WI38 (cell line): ENCODE data around the gene DDX3X.
"Not testable (repeated sequence)": the region's sequence is repeated elsewhere in the genome, so short reads cannot be mapped to it uniquely, and the experiment has no call there.

ENCODE experiments used
- H3K4me3 ChIP-seq: 2 replicates; pipeline ENCODE4 v1.5.1; 2011; ENCODE audit warnings: low read depth, mild to moderate bottlenecking, control low read depth, low read length
- CTCF ChIP-seq: IDR thresholded peaks from 2 replicates; pipeline ENCODE4 v1.5.1; 2012; ENCODE audit warnings: low read depth, mild to moderate bottlenecking, control low read depth, low read length

DDX3X gene

DNA sequence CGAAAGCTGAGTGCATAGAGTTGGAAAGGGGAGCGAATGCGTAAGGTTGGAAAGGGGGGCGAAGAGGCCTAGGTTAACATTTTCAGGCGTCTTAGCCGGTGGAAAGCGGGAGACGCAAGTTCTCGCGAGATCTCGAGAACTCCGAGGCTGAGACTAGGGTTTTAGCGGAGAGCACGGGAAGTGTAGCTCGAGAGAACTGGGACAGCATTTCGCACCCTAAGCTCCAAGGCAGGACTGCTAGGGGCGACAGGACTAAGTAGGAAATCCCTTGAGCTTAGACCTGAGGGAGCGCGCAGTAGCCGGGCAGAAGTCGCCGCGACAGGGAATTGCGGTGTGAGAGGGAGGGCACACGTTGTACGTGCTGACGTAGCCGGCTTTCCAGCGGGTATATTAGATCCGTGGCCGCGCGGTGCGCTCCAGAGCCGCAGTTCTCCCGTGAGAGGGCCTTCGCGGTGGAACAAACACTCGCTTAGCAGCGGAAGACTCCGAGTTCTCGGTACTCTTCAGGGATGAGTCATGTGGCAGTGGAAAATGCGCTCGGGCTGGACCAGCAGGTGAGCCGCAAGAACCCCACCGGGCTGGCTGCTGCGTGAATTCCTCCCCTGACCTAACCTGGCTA, at the start of gene DDX3X:
DDX3X (plus strand) TSS at position 419 of the 619 bp plus-strand sequence; CDS start at position 510, 91 bp downstream.
- H3K4me3 ChIP-seq: peak within 1 kb of the TSS; percentile 100
- 0 out of 2 replicates have a peak, but pooled peaks have one; percentile 5 for TF ChIP-seq CTCF

- H3K4me3 ChIP-seq: not testable (repeated sequence)
Measured at GRCh38 chrX:41285928-41286327, 48.0 kb upstream of the DDX3X start.

GRCh38 chrX:41288641-41289040, 45.3 kb upstream of the DDX3X start:
- no peak for TF ChIP-seq CTCF

GRCh38 chrX:41289095-41289494, 44.9 kb upstream of the DDX3X start:
- no peak for TF ChIP-seq CTCF

More at GRCh38 chrX:41288641-41289040, 45.3 kb upstream of the DDX3X start:
- H3K4me3 ChIP-seq: no peak overlapping the region

GRCh38 chrX:41291309-41291708, 42.7 kb upstream of the DDX3X start:
- H3K4me3 ChIP-seq: no peak overlapping the region
- no peak for TF ChIP-seq CTCF

More at GRCh38 chrX:41289095-41289494, 44.9 kb upstream of the DDX3X start:
- H3K4me3 ChIP-seq: no peak overlapping the region

GRCh38 chrX:41293269-41293668, 40.7 kb upstream of the DDX3X start:
- H3K4me3 ChIP-seq: no peak overlapping the region
- TF ChIP-seq CTCF: peak; percentile 6; the same call in 1 of the 2 replicates

- no peak for TF ChIP-seq CTCF
Measured at GRCh38 chrX:41300758-41301437, 33.1 kb upstream of the DDX3X start.

GRCh38 chrX:41301438-41301824, 32.5 kb upstream of the DDX3X start:
- no peak for TF ChIP-seq CTCF

More at GRCh38 chrX:41300758-41301437, 33.1 kb upstream of the DDX3X start:
- H3K4me3 ChIP-seq: no peak overlapping the region

More at GRCh38 chrX:41301438-41301824, 32.5 kb upstream of the DDX3X start:
- H3K4me3 ChIP-seq: no peak overlapping the region
